Muscle of arm (tissue), 12 donors: ENCODE results near the gene FOXD1. TPM values are rescaled to one million over a fixed set of nuclear protein-coding genes. Genes with fewer than 3 reads are reported as not detected.
"Not testable (repeated sequence)": the region's sequence is repeated elsewhere in the genome, so short reads cannot be mapped to it uniquely, and the experiment has no call there.

Source experiments
- DNase-seq: peaks from one replicate; pipeline ENCODE4 v3.0.0-alpha.2; 2013
- polyA plus RNA-seq, 12 donors: library from polyadenylated mRNA; unstranded; fragments of 120-200 nt; gene quantifications; one replicate each; pipeline ENCODE4 v1.2.1, GENCODE V29; 2013; ENCODE audit not compliant: insufficient read length in 12 of 12

The FOXD1 gene
- polyA plus RNA-seq, 12 donors: 0.43 to 4.7 (median 0.67) TPM; not detected in 2

DNA sequence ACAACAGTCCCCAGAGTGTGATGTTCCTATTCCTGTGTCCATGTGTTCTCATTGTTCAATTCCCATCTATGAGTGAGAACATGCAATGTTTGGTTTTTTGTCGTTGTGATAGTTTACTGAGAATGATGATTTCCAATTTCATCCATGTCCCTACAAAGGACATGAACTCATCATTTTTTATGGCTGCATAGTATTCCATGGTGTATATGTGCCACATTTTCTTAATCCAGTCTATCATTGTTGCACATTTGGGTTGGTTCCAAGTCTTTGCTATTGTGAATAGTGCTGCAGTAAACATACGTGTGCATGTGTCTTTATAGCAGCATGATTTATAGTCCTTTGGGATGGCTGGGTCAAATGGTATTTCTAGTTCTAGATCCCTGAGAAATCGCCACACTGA lies 20.1 kb upstream of the FOXD1 start:
- not testable (repeated sequence) for DNase-seq

DNA sequence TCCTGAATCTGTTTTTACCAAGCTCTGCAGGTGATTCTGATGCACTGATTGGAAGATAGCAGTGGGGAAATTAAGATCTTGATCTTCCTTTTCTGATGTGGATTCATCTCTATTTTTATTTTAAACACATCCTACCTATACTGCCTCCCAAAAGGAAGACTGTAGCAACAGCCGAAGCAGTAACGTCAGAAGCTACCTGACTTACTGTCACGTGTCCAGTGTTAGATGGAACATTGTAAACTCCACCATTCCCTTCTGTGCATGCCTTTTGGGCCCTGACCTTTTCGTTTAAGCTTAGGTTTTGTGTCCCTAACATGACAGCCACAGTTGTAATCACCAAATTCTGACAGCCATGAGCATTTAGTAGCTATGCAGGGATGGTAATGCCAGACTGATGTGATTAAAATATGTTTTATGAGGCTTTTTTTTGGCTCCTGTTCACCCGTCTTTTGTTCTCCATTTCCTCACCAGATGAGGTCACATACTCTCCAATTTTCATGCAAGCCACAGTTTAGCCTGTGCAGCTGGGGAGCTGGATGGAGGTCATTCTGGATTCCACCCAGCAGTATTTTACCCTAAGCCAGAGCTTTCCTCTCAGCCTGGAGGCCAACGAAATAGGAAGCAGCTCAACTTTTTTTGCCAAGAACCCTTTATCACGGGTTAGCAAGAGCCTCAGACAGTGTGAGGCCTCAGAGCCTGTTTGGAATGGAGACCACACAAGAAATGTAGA lies 15.6 kb upstream of the FOXD1 start:
- peak; percentile 91 for DNase-seq

DNA sequence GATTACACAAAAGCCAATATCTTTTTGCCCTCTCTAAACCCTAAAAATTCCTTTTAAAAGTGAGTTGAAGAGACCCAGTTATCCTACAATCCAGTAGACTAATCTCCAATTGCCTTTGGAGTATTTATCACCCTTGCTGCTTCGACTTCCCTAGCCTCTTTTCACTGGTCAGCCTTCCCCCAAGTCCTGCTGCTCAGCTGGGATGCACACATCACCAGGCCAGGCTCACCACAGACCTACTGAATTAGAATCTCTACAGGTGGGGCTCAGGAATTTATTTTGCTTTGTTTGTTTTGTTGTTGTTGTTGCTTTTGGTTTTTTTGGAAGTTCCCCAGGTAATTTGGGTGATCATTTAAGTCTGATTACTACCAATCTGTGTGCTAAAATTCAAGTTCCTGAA lies 11.6 kb upstream of the FOXD1 start:
- no peak for DNase-seq

DNA sequence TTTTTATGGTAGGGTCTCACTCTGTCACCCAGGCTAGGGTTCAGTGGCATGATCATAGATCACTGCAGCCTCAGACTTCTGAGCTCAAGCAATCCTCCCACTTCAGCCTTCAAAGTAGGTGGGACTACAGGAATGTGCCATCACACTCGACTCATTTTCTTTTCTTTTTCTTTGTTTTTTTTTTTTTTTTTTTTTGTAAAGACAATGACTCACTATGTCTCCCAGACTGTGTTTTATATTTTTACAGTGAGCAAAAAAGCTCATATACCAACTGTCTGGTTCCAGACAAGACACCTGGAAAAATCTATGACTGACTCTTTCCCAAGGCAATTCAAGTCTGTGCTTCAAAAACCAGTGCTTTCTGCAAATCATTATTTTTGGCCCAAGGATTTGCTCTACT lies 10.8 kb upstream of the FOXD1 start:
- DNase-seq: no peak

DNA sequence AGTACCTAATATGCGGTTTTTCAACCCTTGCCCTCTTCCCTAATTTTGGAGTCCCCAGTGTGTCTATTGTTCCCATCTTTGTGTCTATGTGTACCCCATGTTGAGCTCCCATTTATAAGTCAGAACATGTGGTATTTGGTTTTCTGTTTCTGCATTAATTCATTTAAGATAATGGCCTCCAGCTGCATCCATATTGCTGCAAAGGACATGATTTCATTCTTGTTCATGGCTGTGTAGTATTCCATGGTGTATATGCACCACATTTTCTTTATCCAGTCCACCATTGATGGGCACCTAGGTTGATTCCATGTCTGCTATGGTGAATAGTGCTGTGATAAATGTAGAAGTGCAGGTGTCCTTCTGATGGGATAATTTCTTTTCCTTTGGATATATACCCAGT lies 7.9 kb upstream of the FOXD1 start:
- not testable (repeated sequence) for DNase-seq

DNA sequence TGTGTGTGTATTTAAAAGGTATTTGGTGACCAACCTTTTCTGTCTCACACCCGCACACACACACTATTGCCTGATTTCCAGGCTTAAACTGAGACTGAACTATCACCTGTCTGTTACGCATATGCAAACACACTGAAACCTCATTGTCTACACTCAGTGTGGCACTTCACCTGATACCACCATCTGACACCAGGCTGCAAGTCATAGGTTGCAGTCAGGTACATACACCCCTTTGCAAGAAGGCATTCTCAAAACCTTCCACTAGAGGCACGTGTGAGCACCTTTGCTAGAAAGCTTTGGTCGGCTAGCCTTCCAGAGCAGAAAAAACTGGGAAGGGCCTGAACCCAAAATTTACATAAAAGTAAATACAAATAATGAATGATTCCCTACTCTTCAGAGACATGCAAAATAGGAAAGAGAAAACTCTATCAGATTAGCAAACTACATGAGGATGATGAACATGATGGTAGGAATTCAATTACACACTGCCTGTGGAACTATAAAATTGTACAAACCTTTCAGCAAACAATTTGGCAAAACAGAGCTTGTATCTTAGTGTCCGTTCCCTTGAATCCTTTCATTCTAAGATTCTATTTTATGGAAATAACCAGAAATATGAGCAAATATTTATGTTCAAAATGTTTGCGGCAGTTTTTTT lies 5.9 kb upstream of the FOXD1 start:
- no peak for DNase-seq

DNA sequence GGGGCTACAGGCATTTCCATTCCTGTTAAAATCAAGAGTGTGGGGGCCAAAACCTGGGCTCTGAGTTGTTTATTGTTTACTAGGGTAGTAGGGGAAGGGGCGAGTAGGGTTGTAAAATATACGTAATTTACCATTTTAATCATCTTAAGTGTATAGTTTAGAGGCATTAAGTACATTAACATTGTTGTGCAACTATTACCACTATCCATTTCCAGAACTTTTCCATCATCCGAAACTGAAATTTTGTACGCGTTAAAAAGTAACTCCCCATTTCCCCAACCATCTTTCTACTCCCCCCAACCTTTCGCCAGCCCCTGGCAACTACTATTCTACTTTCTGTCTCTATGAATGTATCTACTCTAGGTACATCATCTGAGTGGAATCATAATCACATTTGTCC lies 3.6 kb upstream of the FOXD1 start:
- no peak for DNase-seq

DNA sequence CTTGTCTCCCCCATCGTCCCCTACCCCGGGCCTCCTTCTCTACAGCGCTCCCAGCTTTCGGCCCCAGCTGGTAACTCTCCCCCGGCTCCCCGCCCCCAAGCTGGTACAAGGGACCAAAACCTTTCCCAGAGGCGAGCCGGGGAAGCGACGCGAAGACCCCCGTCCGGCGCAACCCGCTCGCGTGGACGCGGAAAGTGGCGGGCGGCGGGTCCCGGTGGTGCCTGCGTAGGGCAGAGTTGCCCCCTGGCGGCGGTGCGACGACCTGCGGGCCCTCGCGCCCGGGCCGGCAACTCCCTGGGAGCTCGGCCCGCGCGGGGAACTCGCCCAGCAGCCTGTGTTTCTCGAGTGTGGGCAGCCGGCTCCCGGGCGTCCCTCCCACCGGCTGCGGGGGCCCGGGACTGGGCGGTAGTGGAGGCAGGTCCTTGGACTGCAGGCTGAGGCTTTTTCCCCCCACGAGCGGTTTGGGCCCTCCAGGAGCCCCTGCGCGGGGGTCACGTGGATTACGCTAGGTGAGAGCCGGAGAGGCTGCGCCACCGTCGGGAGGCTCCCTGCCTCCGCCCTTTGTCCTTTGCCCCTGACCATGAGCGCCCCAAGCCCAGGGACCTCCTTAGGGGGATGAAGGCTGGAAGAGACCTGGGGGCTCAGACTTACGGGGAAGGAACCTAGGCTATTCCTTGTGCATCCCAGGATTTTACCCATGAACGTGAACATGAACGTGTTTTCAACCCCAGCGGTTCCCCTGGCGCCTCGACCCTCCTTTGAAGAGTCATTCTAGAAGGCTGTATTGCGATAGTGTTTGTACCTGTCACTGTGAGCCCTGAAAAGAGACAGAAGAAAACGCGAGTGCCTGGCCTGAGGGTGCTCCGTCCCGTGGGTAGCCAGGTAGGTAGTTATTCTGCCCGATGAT lies 2.9 kb upstream of the FOXD1 start:
- DNase-seq: no peak

DNA sequence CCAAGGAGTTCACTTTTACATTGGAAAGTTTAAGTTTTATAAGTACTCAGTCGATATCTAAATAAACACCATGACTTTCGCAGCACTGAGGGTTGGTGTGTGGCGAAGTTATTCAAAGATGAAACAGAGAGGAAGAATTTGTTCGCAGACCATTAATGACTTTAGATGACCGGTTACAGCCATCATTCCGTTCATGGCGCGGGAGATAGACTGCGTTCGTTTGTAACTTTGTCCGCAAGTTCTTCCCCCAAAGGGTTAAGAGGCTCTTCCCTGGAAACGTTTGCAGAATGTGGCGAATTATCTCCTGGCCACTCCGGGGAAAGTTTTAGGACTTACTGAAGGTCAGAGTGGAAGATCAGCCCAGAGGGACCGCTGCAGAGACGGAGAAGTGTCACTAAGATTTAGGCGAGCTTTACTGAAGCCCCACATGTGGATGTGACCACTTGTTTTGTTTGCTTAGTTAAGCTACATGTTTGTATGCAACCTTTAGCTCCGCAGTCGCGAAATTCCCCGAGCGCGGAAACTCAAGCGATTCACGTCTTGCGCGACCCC lies 2.2 kb upstream of the FOXD1 start:
- DNase-seq: no peak

DNA sequence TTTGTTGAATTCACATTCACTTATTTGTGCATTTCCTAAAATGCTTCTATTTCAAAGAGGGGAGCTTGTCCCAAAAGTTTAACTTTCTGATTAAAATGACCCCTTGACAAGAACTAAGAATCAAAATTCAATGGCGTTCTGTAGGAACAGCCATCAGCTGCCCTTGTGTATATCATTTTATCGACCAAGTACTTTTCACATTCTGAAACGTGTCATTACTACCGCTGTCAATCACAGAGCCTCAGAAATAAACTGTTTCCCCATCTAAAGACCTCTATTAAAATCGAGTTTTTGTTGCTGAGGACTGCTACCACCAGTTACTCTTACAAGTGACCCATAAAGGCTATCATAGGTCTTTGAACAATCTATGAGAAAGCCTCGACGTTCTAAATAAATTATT lies 1.6 kb upstream of the FOXD1 start:
- no peak for DNase-seq

DNA sequence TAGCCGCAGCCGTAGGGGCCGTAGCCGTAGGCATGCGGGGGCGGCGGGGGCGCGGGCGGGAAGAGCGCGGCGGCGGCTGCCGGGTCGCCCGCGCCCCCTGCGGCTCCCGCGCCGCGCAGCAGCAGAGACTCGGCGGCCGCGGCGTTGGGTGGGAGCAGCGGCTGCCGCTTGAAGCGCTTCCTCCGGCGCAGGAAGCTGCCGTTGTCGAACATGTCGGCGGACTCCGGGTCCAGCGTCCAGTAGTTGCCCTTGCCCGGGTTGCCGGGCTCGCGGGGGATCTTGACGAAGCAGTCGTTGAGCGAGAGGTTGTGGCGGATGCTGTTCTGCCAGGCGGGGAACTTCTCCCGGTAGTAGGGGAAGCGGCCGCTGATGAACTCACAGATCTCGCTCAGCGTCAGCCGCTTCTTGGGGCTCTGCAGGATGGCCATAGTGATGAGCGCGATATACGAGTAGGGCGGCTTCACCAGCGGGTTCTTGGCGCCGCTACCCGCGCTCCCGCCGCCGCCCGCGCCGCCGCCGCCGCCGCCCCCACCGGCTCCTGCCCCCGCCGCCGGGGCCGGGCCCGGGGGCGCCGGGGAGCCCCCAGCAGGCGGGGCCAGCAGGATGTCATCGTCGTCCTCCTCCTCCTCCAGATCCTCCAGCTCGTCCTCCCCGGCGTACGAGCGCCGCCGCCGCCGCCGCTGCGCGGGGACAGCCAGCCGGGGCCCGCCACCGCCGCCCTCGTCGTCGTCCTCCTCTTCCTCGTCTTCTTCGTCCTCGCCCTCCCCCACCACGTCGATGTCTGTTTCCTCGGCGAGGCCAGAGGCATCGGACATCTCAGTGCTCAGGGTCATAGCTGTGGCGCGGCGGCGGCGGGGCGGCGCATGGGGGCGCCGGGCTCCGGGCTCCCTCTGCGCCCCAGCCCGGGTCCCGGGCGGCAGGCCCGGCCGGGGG lies 781 bp downstream of the FOXD1 start:
- no peak for DNase-seq

DNA sequence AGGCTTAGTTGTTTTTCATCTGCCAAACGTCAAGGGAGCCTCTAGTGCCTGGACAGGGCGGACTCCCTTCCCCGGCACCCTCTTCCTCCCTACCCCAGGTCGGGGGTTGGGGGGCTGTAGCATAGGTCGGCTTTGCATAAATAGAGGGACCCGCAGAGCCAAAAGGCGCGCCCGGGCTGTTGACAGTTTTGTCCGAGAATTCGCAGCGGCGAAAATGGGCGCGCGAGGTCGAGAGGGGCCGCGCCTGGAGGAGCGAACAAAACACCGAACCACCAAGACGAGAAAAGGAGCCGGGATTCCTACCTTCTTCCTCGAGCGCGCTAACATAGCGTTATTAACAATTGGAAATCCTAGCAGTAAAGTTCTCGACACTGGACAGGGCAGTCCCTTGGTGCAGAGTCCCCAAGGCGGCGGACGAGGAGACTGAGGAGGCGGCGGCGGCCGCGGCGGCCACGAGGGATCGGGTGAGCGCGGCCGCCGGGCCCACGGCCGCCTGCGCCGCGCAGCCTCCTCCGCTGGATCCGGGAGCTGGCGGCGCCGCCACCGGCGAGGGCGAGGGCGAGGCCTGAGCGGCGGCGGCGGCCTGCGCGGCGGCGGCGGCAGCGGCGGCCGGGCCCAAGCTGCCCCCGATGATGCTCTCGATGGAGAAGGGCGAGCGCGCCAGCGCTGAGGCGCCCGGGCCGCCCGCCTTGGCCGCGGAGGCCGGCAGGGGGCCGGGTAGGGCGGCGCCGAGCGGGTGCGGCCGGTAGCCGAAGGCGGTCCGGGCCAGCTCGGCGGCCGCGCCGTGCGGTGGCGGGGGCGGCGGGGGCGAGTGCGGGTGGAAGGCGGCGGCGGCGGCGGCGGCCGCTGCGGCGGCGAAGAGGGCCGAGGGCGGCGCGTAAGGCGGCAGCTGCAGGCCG lies 1.7 kb downstream of the FOXD1 start:
- DNase-seq: no peak

DNA sequence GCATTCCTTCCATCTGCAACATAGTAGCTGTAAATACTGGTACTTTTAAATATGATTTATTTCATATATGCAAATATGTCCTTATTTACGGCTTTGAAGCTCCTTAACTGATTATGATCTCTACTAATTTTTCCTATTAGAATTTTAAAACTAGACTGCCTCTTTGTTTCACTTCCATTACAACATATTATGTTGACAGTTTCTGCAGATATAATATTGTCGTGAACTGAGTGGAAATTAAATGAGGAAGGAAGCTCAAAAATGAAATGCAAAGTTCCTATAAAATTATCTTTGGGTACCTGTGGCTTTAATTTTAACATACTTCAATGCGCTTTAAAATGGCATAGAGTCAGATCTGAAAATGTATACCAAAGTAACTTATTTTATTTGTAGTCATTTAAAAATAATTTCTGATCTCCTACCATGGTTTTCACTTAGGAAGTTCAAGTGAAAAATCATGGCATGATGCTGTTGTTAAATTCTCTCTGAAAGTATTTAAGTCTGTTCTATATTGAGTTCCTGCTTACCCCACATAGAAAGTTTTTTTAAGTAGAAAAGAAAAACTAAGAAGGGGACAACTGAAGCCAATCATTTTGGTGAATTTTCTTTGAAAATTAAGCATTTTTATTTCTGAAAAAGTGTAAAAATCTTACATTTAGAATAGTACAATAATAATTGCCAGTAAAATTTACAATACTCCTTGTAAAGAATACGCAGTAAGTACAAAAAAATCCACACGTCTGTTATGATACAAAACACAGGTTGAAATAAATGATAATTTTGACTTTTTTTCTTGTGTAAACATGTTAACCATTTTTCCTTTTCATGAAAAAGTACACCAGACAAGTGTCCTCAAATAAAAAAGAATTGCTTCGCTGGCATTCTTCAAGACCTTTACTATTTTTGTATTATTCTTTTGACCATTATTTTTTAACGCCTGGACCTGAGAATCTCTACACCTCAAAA lies 2.6 kb downstream of the FOXD1 start:
- DNase-seq: no peak

DNA sequence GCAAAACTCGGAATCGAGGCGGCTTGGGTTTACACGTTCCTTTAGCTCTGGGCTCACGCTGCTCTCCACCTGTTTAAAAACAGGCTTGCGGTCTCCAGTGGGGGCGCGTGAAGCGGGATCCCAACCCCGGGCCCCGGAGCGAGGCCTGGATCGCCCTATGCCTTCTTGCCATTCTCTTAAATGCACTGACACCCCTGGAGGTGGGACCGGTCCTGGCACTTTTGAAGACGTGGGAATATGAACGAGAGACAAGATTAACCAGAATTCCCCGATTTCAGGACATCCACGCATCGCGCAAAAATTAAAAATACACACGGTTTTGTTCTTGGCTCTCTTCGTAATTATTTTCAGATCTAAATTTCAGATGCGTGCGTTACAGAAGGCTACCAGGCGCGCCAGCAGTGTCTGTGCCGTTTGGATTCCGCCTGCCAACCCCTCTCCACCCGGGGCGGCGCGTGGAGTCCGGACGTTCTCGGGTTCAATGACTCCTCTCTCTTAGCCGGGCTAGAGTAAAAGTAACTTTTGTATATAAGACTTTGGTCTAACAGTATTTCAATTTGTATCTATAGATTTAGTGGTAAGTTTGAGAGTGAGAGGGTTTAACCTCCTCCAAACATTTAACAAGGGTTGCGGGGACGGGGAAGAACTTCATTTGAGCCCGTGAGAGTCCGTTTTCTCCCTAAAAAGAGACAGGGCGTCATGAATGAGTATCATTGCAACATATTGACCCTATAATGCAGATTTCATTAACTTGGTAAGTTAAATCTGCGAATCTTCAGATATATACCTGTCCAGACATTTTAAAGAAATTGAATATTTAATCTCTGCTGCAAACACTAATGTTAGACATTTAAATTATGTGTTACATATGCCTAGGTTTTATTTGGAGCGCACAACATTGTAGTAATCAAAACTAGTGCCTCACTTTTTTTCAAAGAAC lies 3.8 kb downstream of the FOXD1 start:
- no peak for DNase-seq

DNA sequence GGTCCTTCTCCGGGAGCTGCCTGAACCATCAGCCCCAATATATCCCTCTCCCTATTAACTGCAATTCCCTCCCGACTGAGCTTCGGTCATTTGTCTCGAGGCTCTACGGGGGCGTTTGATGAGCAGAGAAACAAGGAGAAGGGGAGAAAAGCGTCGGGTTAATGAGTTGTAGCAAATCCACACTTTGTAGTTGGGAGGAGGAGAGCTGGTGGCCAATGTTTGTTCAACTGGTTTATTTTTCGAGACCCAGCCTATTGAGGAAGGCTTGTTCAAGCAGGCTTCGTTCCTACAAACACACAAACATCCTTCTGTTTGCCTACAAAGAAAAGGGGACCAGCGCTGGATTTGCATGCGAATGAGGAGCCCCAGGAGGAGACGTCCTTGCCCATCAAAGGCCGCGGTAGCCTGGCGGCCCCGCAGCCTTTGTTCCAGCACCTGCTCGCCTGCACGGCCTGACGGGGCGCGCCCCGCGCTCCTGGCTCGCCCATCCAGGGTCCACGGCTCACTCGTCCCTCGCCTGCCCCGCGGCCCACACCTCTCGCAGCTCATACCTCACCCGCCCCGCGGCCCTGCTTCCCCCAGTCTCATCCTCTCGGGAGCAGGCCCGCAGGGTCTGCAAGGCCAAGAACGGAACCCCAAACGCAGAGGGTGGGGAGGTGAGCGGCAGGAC lies 4.6 kb downstream of the FOXD1 start:
- no peak for DNase-seq

DNA sequence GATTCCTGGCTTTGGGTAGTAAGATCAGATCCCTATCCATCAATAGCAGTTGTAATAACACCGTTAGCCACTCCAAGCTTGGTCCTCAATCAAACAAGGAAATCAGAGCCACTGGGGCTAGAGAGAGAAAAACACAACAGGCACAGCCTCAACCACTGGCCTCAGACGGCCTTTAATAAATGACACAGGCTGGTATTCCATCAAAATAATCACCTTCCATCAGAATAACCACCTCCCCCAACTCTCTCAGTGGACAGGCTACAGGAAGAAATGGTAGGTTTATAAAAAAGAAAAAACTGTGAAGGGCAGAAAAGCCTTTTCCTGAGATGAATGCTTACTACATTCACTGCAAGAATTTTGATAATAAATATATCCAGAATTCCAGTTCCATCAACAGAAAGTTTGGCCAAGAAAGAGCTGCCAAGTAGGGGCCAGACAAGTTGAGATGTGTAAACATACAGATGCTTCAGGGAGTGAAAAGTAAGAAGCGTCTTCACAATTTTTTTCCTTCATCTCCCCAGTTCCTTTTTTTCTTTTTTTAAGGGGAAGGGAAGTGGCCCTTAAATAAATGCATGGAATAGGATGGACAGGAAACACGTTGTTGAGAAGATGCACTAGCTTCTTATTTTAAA lies 5.5 kb downstream of the FOXD1 start:
- no peak for DNase-seq
